Activated CD8-positive, alpha-beta memory T cell treated with anti-CD3 and anti-CD28 coated beads for 48 hours (primary cell): ENCODE measurements around the gene CRTAC1.

Experiments
- DNase-seq, 3 experiments: peaks; one replicate each; pipeline ENCODE4 v3.0.0-alpha.2; 2020; ENCODE audit warnings: low read depth in 2 of 3, low spot score in 2 of 3

Gene CRTAC1

GRCh38 chr10:97873569-97873968, 156.9 kb downstream of the CRTAC1 start:
- DNase-seq = no peak

- DNase-seq = no peak
These were observed 159.4 kb downstream of the CRTAC1 start for GRCh38 chr10:97870990-97871389.

- DNase-seq = peak; percentile 51 to 57 (median 52)
These were observed 161.1 kb downstream of the CRTAC1 start for GRCh38 chr10:97869091-97870042.

- DNase-seq = no peak
These were observed 162.2 kb downstream of the CRTAC1 start for GRCh38 chr10:97868134-97868685.

- DNase-seq = no peak
These were observed 163.1 kb downstream of the CRTAC1 start for GRCh38 chr10:97867220-97867800.

DNA sequence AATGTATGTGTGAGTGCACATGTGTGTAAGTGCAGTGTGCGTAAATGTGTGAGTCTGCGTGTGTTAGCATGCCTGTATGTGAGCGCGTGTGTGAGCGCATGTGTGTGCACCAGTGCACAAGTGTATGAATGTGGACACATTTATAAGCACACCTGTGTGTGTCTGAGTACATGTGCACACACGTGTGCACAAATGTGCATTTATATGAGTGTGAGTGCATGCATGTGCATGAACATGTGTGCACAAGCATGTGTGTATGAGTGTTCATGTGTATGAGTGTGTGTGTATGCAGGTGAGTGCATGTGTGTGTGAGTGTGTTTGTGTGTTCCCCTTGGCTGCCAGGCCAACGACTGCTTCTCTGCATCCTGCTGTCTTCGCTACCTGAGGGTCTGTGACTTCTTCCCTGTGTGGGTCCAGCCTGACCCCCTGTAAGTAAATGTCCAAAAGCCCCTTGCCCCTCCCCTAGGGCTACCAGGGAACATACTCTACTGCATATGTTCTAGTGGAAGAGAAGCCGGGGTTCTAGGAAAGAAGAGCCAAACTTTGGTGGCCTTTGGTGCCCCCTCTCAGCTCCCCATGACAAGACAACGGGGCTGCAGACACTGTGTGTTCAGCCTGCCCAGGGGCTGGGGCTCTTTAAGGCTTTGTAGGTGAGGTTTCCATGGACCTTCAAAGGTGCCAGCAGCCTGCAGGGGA, 163.7 kb downstream of the CRTAC1 start:
- DNase-seq = no peak

- no peak for DNase-seq
These were observed 164.9 kb downstream of the CRTAC1 start for GRCh38 chr10:97865488-97865887.

DNA sequence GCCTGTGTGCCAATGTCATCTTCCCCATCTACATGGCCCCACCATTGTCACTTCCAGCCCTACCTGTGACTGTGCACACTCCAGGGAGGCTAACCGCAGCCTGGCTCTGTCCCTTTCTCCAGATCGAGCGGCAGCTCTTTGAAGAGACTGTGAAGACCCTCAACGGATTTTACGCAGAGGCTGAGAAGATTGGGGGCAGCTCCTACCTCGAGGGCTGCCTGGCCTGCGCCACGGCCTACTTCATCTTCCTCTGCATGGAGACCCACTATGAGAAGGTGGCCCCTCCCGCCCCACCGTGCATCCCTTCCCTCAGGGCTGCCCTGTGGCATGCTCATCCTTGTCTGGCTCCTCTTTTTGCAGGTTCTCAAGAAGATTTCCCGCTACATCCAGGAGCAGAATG, 166.6 kb downstream of the CRTAC1 start:
- no peak for DNase-seq

DNA sequence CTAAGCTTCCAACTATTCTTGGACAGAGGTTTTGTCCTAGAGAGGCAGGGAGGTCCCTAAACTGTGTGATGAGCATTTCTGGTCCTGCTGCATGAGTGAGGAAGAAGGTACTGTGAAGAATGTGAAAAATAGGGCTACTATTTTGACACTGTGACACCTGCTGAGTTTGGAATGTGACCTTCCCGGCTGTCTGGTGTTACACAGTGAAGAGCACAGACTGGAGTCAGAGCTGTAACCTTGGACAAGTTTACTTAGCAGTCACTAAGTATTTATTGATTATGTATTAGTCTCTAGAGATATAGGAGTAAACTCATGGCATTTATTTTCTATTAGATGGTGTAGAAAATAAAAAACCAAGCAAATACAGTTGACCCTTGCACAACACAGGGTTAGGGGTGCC, 168.5 kb downstream of the CRTAC1 start:
- no peak for DNase-seq

DNA sequence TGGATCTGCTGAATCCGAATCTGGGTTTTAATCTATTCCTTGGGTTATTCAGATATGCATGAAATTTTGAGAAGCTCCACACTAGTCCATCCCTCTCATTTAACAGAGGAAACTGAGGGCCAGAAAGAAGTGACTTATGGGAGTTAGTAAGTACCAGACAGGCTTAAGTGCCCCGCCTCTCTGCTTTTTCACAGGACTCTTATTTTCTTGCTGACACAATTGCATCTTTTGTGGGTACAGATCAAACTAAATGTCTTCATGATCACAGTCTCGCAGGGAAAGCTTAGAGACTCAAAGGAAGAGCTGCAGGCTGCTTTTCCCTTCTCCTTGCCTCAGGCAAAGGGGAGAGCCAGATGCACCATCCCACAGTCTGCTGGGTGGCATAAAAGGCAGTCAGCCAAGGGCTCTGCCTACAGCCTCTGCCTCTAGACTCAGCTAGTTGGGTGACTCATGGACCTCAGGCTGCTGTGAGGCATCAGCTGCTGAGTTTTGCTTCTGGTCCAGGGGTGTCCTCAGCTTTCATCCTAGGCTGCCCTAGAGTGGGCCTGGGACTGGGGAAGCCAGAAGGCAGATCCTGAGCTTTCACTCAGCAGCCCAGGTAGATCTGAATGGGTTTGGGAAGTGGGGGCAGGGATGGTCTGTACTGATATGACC, 169.2 kb downstream of the CRTAC1 start:
- no peak for DNase-seq

DNA sequence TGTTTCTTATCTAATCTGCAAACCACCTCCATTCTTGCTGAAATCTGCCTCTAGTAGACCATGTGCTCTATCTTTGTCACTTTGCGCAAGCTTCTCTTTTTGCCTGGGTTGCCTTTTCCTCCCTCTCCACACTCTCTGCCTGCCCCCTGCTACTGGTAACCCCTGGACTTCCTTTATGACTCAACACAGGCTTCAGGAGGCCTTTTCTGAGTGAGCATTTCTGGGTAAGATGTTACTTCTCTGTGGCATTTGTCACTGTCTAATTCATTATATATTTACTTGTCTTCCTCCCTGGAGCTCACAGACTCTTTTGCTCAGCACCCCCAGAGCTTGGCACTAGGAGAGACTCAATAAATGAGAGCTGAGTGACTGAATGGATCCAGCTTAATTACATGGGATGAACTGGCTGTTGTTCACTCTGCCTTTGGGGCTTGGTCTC, 172.4 kb downstream of the CRTAC1 start:
- DNase-seq = no peak

GRCh38 chr10:97854743-97855142, 175.7 kb downstream of the CRTAC1 start:
- DNase-seq = no peak

- no peak for DNase-seq
These were observed 177.5 kb downstream of the CRTAC1 start for GRCh38 chr10:97852840-97853405.

DNA sequence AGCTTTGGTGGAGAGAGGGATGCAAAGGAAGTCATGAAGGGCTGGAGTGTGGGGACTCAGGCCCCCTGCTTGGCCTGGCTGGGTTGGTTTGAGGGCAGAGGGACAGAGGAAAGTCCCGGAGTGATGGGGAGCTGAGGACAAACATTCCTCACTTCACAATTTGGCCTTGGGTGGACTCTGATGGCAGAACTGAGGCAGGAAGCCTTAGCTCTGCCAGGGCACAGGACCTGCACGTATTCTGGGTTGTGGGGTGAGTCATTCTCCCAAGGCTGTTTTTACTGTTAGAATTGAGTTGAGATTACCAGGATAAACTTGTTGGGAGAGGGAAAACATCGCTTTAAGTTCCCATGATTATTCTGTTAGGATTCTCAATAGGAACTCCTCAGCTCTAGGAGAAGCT, 178.1 kb downstream of the CRTAC1 start:
- DNase-seq = no peak

DNA sequence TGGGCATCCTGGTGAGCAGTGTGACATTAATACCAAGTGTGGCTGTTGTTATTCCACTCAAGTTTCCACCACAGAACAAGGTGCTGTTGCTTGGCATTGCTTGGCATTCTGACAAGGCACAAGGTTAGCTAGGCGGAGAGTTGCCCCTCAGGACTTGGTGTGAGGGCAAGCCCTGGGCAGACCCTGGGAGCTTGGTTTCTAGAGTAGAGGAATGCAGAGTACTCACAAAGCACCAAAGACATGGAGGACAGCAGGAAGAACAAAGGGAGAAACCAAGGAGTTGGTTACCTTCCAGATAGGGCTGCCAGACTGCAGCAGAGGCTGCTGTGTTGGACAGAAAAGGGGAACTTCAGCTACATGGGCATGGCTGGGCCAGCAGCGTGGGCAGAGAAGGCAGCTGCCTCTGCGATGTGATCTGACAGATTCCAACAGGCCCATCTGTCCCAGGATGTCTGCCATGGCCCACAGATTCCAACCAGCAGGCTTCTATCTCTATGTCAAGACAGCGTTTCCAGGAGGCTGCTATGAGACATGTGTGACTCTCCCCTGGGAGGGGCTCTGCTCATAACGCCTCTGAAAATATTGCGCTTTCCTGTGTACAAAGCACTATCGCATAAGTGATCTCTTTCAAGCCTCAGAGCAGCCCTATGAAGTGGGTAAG, 178.9 kb downstream of the CRTAC1 start:
- DNase-seq = no peak

DNA sequence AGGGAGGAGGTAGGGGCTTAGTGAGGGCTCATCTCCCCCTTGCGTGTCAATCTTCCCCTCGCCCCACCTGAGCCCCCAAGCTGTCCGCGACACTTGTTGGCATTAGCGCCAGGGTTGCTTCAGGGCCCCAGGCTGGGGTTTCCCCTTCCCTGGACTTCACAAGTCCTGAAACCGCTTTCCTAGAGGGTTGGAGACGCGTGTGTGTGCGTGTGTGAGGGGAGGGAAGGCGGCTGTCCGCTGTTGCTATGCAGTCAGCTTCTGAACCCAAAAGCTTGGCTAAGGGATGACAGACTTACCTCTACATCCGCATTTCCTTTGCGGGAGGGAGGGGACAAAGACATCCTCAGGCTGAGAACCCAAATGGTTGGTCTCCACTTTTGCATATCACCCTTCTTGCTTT, 180.0 kb downstream of the CRTAC1 start:
- no peak for DNase-seq

DNA sequence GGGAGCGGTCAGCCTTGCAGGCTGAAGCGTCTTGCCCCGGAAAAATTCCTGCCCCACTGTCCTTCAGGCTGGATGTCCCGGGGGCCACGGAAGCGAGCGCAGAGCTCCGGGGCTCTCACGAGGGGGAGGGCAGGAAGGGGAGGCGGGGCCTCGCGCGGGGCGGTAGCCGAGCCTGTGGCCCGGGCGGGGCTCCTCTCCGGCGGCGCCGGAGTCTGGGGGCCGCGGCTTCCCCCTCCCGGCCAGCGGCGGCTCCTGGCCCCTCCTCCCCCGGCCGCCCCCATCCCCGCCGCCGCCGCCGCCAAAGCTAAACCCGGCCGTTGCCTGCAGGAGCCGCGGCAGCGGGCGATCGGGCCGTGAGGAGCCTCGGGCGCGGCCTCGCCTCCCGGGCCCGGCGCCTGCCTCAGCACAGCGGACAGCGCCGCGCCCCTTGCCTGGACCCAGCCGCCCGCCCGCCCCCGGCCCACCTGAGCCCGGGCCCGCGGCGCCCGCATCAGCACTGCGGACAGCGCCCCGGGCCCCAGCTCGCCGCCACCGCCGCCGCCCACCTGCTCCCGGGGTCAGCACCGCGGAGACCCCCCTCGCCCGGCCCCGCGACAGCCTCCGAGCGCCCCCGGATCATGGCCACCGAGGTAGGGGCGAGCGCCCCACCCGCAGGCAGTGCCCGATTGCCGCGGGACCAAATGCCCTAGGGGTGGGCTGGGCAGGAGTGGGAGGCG, 180.6 kb downstream of the CRTAC1 start, which contains the start of gene GOLGA7B:
Gene GOLGA7B (plus strand): TSS at position 157 of the 716 bp plus-strand sequence. CDS start 461 bp downstream, at position 618.
- DNase-seq = peak in 2 of 3 experiments; percentile 23 to 45

DNA sequence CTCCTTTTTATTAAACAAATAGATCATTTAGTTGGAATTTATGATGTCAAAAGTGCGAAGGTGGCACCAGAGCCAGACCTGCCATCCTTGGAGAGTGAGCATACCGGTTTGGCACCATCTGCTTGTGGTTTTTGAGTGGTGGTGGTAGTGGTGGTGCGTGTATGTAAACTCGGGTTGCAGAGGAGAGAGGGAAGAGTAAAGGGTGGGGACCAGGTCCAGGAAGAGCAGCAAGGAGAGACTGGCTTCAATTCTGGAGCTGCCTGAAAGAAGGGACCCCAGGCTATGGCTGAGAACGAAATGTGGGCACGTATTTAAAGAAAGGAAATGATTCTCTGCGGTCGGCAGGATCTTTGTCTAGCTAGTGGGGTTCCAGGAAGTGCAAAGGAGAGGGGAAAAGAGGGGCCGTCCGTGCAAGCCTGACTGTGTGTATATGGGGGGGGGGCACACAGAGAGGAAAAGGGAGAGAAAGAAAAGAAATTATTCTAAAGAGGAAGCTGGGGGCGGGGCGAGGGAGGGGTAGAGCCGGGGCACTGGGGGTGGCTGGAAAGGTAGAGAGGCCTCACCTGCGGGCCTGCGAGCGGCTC, 181.2 kb downstream of the CRTAC1 start:
- no peak for DNase-seq

- no peak for DNase-seq
These were observed 185.7 kb downstream of the CRTAC1 start for GRCh38 chr10:97844678-97845077.
